Esophagus squamous epithelium (tissue), 4 donors: ENCODE measurements around the gene RAD9A.

Experiments
- CTCF ChIP-seq, 6 experiments: fragments of 450-650 bp in 4 of 6; fragments of 200-600 bp in 2 of 6; sonication (generic) in 2 of 6; IDR thresholded peaks; one replicate each; pipeline ENCODE4 v1.5.1; 2016 to 2019; ENCODE audit warnings: antibody characterized with exemption in 6 of 6, mild to moderate bottlenecking in 4 of 6, moderate library complexity in 4 of 6
- POLR2A ChIP-seq, 4 donors: fragments of 450-650 bp; IDR thresholded peaks; one replicate each; pipeline ENCODE4 v1.6.1; 2017; ENCODE audit warnings: antibody characterized with exemption in 4 of 4, mild to moderate bottlenecking in 4 of 4, moderate library complexity in 3 of 4

GRCh38 chr11:67378544-67378943, 13.2 kb upstream of the RAD9A start:
- no peak for TF ChIP-seq CTCF (IDR thresholded peaks at IDR 0.05)
- no peak for TF ChIP-seq POLR2A (IDR thresholded peaks at IDR 0.05)
